ENCODE data around the gene PRKCE.
A peak's percentile ranks its signal among the peaks of the same experiment; 100 is the strongest.
"Not testable (repeated sequence)": the region's sequence is repeated elsewhere in the genome, so short reads cannot be mapped to it uniquely, and the experiment has no call there.

PRKCE gene

DNA sequence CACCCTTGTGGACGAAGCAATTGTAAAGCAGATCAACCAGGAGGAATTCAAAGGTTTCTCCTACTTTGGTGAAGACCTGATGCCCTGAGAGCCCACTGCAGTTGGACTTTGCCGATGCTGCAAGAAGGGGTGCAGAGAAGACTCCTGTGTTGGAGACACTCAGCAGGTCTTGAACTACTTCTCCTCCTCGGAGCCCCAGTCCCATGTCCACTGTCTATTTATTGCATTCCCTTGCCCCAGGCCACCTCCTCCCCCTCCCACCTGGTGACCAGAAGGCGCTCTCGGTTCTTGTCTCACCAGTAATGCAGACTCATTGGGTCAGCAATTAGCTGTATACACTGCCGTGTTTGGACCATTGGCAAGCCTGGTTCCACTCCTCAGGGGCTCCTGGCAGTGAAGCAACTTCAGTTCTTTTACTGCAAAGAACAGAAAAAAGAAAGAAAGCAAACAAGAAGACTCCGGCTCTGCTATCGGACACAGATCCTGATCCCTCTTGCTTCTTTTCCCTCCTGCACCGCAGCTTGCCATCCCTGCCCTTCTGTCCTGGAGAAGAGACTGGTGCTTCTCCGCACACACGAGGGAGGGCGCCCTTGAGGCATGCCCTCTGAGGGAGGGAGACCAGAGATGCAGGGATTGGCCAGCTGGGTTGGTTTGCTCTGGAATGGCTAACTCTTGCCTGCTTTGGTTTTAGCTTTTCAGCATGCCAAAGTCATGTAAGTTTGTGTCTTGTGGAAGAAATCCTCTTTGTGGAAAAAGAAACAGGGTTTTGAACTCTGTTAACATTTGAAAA lies 533.5 kb downstream of the PRKCE start:
- no peak for DNase-seq

DNA sequence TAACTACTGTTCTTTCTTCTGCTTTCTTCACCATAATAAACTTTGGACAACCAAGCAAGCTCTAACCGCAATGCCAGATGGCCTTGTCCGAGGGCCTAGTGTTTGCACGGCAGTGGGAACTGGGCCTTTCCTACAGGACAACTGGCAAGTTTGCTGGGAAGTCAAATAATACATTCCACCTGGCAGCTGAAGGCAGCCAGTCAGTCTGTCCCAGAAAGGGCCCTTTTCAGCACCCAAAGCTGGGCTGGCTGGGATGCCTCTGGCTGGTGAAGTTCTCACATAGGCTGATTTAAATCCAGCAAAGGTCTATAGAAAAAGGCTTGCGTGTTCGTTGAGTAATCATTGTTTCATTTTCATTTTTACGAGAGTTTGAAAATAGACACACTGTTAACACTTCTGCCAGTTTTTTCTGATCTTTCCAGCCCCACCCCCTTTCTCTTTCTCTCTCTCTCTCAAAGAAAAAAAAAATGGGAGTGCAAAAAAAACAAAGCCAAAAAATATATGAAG lies 535.7 kb downstream of the PRKCE start:
- peak; percentile 57 for DNase-seq

DNA sequence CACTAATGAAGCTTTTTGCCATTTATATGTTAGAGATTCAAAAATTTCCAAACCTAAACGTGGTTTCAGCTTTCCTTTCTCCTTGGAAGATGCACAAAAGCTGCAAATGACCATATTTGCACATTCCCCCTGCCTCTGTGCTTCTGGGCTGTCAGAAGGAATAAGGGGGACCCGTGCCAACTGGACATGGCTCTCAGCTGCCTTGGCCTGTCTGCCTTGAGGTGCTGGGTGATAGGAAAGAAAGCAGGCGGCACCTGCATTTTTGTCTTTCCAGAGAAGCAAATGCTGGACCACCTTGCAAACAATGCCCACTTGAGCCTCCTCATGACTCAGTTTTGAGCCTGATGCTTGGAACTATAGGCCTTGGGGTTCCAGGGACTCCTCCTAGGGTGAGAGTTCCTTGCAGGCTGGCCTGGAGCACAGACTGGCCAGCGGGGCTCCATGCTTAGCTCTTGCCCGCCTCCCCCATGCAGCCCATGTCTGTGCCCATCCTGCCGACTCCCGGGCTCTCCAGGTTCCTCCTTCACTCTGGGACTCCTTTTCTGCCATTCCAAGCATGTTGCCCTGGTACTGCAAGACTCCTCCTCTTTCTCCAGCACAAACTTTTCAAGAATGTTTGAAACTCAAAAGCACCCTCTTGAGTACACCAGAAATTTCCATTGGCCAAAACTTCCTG lies 536.7 kb downstream of the PRKCE start:
- no peak for DNase-seq

DNA sequence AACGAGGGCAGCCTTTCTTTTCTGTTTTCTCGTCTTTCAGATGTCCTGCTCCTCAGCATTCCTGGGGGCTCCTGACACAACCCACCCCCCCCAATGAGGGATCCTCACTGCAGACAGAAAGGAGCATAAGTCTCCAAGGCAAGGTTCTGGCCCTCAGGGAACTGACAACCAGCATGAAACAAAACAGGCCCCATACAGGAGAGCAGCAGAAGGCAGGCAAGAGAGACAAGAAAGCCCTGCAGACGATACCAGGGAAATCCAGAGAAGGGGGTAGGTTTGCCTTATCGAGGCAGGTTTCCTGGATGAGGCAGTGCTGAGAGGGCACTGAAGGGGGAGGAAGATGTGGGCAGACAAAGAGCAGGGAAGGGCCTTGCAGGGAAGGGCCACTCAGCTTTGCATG lies 541.9 kb downstream of the PRKCE start:
- DNase-seq: no peak

DNA sequence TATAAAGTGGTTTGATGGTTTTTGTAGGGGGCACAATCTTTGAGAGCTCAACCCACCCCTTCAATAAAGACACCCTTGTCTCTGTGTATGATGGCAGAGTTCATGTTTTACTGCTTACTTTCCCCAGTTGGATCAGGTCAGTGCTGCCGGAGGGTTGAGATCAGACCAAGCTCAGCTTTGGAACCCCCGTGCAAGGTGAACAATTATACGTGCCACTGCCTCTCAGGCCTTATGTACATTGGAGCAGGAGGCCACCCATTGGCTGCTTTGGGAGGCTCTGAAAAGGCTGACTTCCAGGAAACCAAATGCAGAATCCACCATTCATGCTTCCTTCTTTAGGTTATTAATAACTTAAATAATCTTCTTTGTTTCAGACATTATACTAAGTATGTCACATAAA lies 542.4 kb downstream of the PRKCE start:
- no peak for DNase-seq

DNA sequence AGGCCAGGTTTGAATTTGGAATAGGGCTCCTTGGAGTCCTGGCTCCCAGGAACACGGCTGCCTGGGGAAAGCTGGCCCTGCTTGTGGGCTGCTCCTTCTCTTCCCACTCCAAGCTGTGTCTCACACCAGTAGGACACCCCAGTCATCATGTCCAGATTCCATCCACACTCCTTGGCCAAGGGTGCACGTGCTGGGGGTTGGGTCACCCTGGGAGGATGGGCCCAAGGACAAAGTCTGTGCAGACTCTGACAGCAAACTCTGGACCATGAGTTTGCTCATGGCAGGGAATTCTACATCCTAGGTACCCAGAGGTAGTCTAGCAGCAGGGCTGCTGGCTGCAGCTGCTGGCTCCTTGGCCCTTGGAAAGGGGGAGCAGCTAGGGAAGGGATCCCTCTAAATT lies 543.4 kb downstream of the PRKCE start:
- no peak for DNase-seq

DNA sequence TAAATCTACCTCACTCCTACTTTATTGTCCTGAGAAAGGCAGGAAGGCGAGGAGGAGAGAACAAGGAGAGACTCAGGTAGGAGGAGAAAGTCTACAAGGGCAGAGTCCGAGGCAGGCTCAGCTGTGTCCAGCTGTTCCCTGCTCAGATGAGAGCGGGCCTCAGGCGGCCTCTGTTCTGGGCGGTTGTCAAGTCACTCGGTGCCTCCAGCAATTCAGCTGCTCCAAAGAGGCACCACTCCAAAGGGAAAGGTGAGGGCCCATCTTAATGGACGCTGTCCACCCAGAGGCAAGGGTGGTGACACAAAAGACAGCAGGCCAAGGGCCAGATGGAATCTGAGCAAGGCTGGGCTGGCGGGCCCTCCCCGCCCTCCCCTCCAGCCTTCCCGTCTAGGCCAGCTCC lies 544.3 kb downstream of the PRKCE start:
- no peak for DNase-seq

DNA sequence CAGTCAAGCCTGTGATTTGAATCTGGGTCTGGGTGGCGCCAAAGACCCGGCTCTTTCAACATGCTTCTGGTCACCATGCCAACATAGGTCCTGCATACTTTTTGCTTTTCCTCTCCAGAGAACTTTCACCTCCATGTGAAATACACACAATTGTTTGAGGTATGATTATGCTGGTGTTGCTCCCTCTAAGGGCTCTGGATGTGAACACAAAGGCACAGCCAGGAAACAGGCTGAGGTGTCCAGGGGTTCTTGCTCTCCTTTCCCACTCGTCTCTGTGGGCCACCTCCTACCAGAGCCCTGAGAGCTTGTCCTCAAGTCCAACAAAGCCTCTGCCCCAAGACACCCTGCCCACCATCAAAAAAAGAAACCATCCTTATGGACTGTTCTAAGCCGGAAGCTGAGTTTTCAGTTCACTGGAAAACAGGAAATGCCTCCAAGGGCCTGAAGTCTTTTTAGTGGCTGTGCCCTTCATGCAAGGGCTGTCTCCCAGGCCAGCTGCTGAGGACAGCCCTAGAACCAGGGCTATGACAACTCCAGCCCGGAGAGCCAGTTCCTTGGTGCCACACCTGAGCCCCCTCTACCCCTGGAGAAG lies 545.5 kb downstream of the PRKCE start:
- no peak for DNase-seq

DNA sequence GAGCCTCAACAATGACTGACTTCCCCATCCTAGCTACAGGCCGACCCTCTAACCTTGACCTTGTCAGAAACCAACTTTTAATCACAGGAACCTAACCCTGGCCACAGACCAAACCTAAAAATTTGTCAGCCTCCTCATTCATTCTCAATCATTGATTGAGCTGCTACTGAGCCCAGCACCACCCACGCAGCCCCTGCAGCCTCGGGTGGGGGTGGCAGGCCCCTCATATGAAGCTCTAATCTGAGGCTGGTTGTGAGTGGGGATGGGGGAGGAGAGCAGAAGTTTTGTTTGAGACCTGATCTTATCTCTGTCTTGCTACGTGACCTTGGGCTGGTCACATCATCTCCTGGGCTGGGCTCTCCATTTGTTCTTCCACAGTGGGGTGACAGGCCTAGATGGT lies 546.2 kb downstream of the PRKCE start:
- DNase-seq: no peak

DNA sequence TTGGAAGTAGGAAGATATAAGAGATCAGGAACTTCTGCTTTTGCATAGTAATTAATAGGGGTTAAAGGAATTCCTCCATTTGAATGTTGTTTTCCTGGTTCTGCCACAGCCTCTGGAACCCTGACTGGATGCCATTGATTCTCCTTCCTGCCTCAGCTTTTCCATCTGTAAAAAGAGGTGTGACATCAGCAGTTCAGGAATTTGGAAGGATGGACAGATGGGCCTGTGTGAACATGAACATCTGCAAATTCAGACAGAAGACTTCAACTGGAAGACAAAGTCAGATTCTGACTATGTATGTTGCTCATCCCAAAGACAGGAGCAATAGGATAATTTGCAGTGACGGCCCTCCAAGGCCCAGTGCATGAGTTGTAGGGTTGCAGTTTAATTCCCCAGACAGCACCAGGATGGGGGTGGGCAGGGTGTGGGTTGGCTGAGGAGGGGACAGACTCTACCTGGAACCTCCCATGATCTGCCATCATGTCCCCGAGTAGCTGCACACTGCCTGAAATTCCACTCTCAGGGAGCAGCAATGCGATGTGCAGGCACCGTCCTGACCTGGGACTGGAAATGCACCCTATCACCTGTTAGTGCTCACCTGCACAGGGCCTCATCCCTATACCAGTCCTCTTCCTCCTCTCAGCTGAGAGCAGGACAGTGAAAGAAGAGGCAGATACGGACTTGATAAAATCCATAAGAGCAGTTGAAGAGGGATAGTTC lies 546.8 kb downstream of the PRKCE start:
- DNase-seq: no peak

DNA sequence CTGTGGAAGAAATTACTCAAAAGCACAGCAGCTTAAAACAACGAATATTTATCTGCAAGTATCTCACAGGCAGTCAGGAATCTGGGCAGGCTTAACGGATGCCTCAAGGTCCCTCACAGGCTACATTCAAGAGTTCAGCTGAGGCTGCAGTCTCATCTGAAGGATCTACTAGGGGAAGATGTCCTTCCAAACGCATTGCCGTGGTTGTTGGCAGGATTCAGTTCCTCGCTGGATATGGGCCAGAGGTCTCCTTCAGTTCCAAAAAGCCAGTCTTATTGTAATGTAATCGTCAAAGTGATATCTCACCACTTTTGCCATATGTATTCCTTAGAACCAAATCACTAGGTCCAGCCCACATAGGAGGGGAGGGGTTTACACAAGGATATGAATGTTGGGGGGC lies 547.5 kb downstream of the PRKCE start:
- DNase-seq: no peak

DNA sequence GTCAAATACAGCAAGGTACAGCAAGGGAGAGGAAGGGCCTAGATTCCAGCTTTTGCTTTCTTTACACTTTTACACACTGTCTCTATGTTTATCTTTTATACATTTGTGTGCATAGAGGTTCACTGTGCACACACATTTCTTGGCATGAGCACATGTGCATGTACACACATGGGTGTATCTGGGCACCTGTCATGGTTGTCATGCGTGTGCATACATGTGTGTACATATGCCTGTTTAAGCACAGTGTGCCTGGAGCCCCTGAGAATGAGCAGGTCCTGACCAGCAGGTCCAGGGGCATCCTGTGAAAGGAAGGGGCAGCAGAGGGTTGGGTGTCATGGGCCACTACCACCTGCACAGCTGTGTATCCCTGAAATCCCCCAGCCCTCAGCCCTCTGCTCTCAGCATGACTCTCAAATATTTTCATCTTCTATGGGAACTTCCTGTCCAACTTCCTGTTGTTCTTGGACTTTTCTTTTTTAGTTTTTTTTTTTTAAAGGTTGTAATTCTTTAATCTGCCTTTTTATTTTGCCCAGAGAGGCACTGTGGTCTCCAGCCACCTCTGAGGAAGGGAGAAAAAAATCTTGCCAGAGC lies 548.7 kb downstream of the PRKCE start:
- DNase-seq: no peak

DNA sequence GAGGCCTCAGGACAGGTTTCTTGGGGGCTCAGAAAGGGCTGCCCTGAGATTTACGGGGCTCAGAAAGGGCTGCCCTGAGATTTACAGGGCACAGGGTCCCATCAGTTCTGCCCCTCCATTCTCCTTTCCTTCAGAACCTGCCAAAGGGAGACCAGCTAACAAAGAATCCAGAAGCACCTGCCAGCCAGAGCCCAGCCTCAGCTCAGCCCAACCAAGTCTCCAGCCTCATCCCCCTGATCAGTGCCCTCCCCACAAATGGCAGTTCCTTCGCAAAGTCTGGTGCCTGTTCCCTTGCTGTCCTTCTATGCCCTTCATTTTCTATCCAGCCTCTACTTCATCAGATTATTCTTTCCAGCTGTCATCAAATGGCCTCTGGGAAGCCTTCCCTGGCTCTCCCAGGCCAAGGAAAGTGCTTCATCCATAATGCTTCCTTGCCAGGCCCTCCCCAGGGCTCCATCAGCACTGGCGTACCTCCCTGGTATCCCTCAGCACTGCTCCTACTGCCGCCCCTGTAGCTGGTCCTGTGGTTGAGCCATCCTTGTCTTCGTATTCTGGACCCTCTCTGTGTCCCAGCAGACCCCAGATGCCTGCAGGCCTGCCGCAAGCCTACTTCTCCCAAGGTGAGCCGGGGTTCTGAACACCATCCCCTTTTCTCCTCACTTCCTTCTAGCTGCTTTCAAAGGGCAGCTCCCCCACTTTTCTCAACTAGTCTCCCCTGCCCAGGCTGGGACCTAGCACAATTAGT lies 549.6 kb downstream of the PRKCE start:
- DNase-seq: no peak

DNA sequence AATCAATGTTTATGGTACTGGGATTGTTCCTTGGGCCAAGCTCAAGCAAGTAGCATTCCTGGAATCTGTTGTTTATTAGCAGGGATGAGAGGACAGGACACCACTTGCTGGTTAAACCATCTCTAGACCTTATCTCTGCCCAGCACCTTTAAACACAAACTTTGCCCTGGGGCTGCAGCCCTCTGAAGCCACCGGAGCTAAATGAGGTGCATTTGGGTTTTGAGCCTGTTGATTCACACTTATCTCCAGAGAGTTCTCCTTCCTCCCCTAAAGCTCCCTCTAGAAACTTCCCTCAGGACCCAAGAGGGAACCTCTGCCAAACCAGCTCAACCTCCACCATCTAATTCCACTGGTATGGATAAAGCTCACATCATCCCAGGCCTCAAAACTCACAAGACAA lies 551.0 kb downstream of the PRKCE start:
- DNase-seq: no peak

DNA sequence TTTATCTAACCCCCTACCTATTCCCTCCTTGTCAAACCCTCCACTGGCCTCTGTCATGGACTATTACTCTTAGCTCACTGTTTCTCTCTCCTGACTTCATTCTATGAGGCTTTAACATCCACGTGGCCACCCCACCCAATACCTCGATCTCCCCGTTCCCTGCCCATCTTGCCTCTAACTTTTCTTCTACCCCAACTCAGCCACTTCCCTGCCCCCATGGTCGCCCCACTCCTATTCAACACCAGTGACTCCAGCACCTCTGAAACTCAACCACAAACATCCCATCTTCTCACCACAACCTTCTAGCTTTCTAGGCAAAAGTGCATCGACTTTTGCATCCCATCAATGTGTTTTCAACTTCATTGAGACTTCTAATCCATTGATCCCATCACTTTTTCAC lies 551.5 kb downstream of the PRKCE start:
- DNase-seq: no peak

DNA sequence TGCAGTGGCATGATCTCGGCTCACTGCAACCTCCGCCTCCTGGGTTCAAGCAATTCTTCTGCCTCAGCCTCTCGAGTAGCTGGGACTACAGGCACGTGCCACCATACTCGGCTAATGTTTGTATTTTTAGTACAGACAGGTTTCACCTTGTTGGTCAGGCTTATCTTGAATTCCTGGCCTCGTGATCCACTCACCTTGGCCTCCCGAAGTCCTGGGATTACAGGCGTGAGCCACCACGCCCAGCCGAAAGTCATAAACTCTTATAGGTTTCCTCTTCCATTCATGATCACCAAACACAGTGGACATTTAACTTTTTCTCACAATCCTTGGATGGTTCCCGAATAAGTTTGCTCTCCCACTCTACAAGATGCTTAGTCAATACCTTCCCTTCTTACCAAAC lies 552.2 kb downstream of the PRKCE start:
- DNase-seq: not testable (repeated sequence)

DNA sequence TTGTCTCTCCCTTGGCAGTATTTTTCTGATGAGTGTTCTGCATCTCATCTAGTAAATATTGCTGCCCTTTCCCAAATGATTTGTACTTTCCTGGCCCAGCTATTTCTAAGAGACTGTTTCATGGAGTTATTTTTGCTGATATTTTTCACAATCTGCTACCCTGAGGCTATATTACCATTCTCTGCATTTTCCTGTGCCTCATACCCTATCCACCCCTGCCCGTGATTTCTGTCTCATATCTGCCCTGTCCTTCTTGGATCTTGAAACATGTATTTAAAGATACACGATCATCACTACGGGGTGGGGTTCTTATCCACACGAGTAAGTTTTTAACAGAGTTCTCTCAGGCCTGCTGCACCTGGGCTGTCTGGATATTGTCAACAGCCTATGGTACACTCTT lies 556.1 kb downstream of the PRKCE start:
- no peak for DNase-seq

DNA sequence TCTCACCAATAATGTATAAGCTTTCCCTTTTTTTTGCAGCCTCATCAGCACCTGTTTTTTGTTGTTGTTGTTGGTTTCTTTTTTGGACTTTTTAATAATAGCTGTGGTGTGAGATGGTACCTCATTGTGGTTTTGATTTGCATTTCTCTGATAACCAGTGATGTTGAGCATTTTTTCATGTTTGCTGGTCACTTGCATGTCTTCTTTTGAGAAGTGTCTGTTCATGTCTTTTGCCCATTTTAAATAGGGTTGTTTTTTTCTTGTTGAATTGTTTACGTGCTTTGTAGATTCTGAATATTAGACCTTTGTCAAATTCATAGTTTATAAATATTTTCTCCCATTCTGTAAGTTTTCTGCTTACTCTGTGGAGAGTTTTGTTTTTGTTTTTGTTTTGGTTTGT lies 557.3 kb downstream of the PRKCE start:
- DNase-seq: no peak

DNA sequence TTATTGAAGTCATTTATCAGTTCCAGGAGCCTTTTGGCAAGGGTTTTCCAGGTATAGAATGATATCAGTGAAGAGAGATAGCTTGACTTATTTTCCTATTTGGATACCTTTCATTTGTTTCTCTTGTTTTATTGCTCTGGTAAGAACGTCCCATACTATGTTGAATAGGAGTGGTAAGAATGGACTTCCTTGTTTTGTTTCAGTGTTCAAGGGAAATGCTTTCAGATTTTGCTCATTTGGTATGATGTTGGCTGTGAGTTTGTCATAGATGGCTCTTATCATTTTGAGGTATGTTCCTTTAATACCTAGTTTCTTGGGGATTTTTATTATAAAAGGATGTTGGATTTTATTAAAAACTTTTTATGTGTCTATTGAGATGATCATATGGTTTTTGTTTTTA lies 558.6 kb downstream of the PRKCE start:
- DNase-seq: no peak

DNA sequence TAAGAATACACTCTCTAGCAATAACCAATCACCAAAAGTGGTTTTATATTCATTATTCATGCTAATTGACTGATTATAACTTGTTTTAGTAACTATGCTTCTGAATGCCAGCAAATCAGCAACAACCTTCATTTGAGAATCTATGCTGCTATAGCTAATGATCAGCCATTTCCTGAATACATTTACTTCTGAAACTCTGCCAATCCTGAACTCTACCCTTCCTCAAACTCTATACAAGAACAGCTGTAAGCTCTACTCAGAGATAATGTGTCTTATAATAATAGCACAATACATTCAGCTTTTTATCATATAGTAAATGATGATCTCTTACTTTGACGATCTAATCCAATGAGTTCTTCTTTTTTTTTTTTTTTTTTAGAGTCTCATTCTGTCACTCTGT lies 560.0 kb downstream of the PRKCE start:
- DNase-seq: no peak

DNA sequence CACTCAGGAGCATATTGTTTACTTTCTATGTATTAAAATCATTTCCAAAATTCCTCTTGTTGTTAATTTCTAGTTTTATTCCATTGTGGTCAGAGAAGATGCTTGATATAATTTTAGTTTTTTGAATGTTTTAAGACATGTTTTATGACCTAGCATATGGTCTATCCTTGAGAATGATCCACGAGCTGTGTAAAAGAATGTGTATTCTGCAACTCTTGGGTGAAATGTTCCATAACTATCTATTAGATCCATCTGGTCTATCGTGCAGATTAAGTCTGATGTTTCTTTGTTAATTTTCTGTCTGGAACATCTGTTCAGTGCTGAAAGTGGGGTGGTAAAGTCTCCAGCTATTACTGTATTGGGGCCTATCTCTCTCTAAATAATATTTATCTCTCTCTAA lies 562.4 kb downstream of the PRKCE start:
- DNase-seq: no peak

DNA sequence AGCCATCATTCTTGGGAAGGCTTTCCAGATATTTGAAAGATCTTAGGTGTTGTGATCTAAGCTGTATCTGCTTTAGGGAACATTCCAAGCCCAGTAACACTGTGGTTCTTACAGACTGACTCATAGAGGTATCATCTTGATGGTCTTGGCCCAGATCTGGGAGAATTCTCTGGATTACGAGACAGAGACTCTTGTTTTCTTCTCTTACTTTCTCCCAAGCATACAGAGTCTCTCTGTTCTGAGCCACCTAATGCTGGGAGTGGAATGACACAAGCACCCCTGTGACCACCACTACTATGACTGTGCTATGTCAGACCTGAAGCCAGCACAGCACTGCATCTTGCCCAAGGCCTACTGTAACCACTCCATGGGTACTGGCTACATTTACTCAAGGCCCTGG lies 564.7 kb downstream of the PRKCE start:
- no peak for DNase-seq

All from stimulated activated CD4-positive, alpha-beta T cell treated with anti-CD3 and anti-CD28 coated beads, Interleukin-15, amount 100 ng/mL, for 24 hours (primary cell).